AG10803 (cell line): ENCODE measurements around the gene ACSS1.

Experiments used
- DNase-seq: peaks from one replicate; pipeline ENCODE4 v3.0.0; 2010; ENCODE audit warnings: low read depth
- H3K4me3 ChIP-seq: 2 replicates; pipeline ENCODE4 v1.5.1; 2011; ENCODE audit warnings: mild to moderate bottlenecking, low read length, control low read depth
- CTCF ChIP-seq: conservative IDR thresholded peaks from 2 replicates; pipeline ENCODE4 v1.5.1; 2011; ENCODE audit warnings: mild to moderate bottlenecking, low read length, control low read depth, inconsistent platforms

ACSS1 gene

GRCh38 chr20:25089662-25090061, 31.7 kb upstream of the ACSS1 start:
- TF ChIP-seq CTCF: no peak
- H3K4me3 ChIP-seq: no peak overlapping the region
- DNase-seq: no peak

- DNase-seq: no peak
- TF ChIP-seq CTCF: no peak
- H3K4me3 ChIP-seq: no peak overlapping the region
Measured at GRCh38 chr20:25089096-25089495, 31.2 kb upstream of the ACSS1 start.

GRCh38 chr20:25088267-25088666, 30.3 kb upstream of the ACSS1 start:
- no peak overlapping the region for H3K4me3 ChIP-seq
- TF ChIP-seq CTCF: no peak
- no peak for DNase-seq

- no peak overlapping the region for H3K4me3 ChIP-seq
- no peak for TF ChIP-seq CTCF
- no peak for DNase-seq
Measured at GRCh38 chr20:25087186-25087929, 29.4 kb upstream of the ACSS1 start.

- no peak for TF ChIP-seq CTCF
- H3K4me3 ChIP-seq: no peak overlapping the region
- no peak for DNase-seq
Measured at GRCh38 chr20:25085756-25086495, 28.0 kb upstream of the ACSS1 start.

GRCh38 chr20:25084626-25085187, 26.8 kb upstream of the ACSS1 start:
- TF ChIP-seq CTCF: no peak
- no peak for DNase-seq
- H3K4me3 ChIP-seq: no peak overlapping the region
